Fibroblast of skin of abdomen (primary cell): Measurements from ENCODE around the gene C2orf78.
A peak's percentile ranks its signal among the peaks of the same experiment; 100 is the strongest.
"Not testable (repeated sequence)": the region's sequence is repeated elsewhere in the genome, so short reads cannot be mapped to it uniquely, and the experiment has no call there.

ENCODE experiments used
- DNase-seq: peaks from one replicate; pipeline ENCODE4 v3.0.0-alpha.2; 2013

The C2orf78 gene

DNA sequence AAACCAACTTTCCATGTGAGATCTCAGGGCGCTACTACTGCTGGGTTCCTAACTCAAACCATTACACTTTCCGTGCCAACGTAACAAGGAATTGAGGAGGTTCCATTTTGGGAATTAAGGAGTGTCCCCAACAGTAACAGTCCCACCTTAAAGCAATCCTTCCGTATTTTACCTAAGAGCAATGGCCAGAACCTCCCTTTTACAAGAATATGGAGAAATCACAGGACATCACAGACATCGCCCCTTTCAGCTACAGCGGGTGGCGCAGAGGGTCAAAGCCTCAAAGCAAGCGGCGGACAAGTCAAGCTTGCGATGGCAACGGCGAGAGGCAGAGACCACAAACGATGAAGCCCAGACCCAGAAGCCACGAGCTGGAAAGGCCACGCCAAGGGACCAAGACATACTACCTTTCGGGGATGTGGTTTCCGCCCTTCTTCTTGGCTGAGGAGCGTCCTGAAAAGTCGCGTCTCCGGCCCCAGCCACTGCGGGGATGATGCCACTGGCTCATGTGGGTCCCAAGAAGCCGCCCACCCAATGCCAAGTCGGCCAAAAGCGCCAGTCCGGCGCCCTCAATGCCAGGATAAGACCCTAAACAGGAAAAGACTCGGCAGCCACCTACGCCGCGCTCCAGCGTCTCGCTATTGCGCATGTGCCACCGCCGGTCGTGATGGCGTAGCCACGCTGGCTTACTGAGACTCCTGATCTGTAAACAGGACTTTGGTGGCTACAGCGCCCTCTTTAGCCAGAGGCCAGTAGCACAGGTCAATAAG, 4.3 kb upstream of the C2orf78 start, which contains the start of gene DUSP11:
TSS of gene DUSP11 (minus strand) at position 637 of the 770 bp plus-strand sequence. CDS start at position 508, 129 bp downstream.
- DNase-seq: peak; percentile 92

DNA sequence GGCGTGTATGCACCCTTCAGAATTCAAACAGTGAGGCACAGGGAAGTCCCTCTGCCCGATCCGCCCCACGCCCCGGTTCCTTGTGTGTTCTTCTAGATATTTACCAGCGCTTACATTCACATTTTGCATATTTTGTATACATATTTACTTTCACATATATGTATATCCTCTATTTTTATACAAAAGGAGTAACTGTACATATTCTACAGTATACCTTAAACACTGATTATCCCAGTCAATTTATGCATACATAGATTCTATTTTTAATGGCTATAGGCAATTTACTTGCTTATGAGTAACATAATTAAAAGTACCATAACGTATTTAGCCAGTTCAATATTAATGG, 3.8 kb upstream of the C2orf78 start:
- DNase-seq: no peak

DNA sequence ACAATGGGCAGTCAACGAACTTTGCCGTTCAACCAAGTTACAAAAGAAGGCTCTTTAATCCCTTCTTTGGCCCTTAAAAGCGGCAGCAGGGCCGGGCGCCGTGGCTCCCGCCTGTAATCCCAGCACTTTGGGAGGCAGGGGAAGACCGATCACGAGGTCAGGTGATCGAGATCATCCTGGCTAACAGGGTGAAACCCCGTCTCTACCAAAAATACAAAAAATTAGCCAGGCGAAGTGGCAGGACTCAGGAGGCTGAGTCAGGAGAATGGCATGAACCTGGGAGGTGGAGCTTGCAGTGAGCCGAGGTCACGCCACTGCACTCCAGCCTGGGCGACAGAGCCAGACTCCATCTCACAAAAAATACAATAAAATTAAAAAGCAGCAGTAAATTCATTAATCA, 581 bp upstream of the C2orf78 start:
- not testable (repeated sequence) for DNase-seq

DNA sequence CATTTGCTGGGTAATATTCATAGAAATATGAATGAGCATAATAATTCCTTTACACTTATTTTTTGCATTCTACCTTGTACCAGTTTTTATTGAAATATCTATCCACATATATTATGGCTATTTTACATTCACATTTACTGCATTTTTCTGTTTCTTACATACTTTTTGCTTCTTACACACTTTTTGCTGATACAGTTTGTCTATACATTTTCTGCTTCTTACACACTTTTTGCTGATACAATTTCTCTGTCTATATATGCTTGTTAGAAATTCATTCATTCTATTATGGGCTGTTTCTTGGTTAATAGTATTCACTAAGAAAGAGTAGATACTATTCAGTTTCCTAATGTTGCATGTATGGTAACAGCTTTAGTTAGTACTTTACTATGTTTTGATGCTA, 27.9 kb downstream of the C2orf78 start:
- no peak for DNase-seq

DNA sequence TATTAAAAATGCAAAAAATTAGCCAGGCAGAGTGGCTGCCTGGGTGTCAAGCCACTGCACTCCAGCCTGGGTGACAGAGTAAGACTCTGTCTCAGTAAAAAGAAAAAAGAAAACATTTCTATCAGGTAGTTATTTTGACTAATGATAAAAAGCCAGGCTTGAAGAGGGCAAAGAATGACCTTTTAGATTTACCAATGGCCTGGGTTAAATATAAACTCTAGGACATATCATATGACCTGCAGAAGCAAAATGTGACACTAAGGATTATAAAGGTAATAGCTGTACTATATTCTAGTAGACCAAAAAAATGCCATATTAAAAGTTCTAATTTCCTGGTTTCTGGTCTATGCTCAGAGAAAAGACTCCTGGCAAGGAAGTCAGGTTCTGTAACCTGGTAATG, 28.7 kb downstream of the C2orf78 start:
- DNase-seq: no peak

DNA sequence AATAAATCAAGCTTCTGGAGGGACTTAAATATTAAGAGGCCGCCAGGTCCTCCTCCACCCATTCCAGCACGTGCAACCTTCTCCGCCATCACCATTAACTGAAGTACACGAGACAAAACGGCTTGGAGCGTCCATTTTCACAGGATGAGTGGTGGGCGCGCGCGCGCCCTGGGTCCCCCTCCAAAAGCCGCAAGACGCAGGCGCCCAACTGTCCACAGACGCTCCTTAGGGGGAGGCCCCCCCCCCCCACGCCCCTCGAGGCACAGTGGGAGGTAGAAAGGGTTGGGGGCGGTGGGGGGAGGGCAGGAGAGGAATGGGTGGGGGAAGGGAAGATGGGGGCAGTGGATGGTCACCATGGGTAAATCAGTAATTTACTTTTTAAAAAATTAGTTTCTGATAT, 34.3 kb downstream of the C2orf78 start:
- no peak for DNase-seq

DNA sequence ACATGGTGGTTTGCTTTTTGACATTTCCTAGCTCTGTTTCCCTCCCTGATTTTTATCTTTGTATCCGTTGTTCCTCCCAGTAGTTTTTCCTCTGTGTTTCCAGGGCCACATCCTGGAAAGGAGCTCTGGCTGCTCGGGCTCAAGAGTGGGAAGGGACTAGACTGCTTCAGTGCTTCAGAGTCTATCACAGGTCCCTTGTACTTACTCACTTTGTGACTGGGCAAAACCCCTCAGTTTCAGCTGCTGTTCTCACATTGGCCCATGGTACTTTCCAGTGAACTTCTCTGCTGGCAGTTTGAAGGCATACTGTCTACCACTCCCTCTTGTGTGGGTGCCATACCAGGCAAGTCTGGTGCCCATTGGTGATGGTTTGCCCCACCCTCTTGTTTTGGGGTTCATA, 37.2 kb downstream of the C2orf78 start:
- DNase-seq: no peak

DNA sequence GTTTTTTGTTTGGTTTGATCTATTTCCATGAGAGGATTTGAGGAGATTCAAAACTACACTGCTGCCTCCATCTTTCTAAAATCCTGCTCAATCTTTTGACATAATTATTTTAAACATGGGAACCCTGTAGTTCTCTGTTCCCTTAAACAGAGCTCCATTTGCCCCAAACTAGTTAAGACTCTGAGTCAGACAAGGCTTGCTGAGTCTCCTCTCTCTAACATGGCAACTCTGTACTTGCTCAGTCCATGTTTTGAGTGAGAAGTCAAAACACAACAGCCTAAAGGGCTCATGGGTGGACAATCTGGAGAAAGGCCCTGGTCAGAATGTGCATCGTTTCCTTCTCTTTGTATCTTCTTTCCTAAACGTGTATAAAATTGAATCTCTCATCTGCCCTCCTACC, 37.7 kb downstream of the C2orf78 start:
- no peak for DNase-seq

DNA sequence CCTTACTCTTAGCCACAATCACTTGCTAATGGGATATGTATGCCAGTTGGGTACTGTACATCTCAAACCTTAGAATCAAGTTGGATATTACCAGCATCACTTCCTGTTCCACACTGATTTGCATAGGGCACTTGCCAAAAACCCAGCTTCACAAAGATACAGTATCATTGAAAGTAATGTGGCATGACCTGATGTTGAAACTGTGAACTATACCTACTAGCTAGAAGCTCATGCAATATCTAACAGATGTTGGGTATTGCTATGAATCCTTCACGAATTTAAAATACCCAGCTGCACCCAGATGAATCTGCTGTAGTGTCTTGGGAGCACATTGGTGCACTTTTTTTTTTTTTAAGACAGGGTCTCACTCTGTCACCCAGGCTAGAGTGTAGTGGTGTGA, 38.3 kb downstream of the C2orf78 start:
- DNase-seq: no peak

DNA sequence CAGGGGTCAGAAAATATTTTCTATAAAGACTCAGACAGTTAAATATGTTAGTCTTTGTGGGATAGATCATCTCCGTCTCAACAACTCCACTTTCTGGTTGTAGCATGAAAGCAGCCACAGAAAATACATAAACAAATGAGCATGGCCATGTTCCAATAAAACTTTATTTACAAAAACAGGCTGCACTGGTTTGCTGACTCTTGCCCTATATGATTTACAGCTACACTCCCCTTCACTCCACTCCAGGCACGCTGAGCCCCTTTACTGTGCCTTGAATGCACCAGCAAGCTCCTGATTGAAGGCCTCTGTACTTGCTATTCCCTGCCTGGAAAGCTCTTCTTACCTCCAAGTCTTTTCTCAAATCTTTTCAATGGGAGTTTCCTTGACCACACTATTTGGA, 39.0 kb downstream of the C2orf78 start:
- DNase-seq: no peak

DNA sequence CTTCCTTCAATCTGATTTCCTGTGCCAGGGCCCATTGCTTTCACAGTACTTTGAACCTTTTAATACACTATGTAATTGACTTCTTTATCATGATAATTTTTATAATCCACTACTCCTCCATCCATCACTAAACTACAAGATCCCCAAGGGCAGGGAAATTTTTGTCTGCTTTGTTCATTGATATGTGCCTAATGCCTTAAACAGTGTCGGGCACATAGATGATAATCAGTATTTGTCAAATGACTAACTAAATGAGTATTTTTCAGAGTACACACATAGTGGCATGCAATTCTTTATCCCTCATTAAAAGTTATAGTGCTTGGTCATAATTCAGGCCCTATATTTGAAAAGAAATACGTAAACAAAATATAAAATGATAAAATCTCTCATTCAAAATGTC, 39.4 kb downstream of the C2orf78 start:
- no peak for DNase-seq

DNA sequence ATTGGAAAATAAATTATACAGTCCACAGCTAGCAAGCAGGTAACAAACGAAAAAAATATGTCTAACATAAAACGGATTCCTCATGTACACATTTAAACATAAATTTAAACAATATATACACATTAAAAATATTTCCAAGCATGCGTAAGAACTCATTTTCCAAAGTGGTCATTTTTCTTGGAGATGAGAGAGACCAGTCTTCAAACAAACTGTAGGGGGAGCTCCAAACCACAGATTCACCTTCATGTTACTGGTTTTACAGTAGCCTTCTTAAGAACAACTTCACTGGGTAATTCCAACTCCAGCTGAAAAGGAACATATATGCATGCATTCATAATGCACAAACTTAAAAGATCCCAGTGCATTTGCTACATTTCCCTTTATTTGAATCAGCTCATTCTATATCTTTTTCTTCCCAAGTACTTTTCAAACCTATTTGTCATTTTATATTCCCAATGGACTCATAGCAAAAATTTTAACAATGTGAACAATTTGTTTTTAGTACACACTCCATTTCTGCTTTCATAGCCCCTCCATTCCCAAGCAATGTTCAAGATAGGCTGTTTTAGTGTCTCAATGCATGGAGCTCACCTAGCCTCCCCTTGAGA, 40.0 kb downstream of the C2orf78 start:
- DNase-seq: peak; percentile 76

DNA sequence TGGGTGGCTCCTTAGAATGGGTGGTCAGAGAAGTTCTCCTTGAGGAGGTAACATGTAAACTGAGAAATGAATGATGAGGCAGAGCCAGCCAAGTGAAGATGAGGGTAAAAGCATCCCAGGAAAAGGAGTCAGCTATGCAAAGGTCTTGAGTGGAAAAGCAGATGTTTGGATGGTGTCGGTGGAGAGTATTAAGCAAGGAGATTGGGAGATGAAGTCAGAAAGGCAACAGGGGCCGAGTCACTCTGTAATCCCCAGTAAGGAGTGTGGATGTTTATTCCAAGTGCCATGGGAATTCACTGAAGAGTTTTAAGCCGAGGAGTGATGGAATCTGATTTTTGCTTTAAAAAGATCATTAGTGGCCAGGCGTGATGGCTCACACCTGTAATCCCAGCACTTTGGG, 41.4 kb downstream of the C2orf78 start:
- no peak for DNase-seq

DNA sequence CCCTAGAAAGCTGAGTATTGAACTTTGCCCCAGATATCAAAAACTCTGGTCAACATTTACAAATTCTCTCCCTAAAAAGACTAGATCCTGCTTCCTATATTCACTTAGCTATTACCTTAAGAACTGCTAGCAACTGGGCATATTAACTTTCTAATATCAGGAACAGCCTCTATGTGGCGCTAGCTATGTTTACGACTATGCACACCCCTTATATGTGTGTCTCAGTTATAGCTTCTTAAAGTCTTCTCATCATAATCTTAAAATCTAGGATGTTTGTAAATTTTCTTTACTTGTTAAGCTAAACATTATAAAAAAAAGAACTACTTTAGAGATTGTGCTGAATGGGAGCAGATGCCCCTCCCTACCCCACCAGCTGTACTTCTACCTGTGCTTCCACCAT, 43.0 kb downstream of the C2orf78 start:
- DNase-seq: peak; percentile 43

DNA sequence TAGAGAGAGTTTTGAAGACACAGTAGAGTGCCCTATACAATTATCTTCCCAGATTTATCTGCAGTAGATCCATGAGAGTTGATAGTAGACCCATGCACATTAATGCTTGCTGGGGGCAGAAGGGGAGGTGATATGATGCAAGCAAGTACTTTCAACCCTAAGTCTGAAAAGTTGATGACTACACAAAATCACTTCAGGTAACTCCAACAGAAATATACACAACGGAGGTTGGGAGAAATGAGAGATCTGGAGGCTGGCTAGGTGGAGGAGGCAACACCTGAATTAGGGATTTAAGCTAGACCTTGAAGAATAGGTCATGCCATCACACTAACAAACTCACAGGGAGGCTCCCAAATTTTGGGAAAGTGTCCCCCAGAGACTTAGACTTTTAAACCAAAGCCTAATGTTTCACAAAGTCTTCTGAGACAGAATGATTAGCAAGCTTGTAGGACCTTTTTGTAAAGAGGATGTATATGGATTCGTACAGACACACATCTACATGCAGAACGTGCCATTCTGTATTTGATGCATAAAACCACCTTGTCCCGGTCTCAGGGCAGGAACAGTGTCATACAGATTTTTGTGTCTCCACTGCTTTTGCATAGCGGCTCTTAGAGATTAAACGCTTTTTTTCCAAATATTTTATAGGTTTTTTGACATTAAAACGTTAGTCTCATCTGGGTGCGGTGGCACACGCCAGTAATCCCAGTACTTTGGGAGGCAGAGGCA, 43.8 kb downstream of the C2orf78 start:
- DNase-seq: no peak

DNA sequence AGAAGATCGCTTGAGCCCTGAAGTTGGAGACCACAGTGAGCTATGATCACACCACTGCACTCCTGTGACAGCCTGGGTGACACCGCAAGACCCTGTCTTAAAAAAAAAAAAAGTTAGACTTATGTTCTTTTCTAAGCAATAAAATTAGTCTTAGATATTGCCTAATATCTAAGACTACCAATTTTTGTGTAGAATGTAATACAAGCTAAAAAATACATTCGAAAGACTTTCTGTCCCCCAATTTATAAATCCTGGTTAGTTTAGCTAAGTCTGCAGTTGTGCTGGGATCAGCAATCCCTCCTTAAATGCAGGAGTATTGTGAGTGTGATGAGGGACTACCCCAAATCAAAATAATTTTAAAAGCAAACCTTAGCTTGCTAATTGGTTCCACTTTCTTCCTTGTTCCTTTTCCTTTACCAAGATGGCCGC, 44.4 kb downstream of the C2orf78 start:
- no peak for DNase-seq

DNA sequence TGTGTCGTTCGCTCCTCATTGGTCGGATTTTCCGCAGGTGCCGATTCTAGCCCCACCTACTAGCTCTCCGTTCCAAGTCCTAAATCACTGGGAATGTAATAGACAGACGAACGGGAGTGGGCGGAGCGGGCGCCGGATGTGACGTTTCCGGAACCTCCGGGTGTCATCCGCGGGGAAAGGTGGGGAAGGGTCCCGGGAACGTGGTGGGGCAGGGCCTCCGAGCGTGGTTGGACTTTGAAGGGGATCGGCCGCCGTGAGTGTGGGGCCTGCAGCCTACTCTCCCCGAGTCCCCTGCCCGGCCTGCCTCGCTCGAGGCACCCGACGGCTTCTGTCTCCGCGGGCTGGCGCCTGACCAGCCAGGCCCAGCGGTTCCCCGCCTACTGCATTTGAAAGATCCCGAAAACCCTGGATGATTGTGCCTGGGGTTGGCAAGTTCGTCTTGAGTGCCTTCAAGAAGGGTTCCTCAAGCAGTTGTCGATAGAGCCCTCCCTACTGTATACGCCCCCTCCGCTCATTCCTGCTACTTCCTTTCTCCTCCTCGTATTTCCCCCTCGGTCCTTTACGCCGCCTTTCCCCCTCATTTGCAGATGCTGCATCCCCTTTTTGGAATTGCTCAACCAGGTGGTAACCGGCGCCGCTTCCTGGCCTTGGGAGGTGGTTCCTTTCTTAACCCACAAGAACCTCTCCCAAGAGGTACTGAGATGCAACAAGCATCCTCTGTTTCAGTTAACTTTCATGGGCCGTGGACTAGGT, 45.0 kb downstream of the C2orf78 start, which contains the start of gene STAMBP:
TSS of gene STAMBP (plus strand) at position 144 of the 753 bp plus-strand sequence. CDS start 1,896 bp downstream, outside the sequence.
- DNase-seq: peak; percentile 95

DNA sequence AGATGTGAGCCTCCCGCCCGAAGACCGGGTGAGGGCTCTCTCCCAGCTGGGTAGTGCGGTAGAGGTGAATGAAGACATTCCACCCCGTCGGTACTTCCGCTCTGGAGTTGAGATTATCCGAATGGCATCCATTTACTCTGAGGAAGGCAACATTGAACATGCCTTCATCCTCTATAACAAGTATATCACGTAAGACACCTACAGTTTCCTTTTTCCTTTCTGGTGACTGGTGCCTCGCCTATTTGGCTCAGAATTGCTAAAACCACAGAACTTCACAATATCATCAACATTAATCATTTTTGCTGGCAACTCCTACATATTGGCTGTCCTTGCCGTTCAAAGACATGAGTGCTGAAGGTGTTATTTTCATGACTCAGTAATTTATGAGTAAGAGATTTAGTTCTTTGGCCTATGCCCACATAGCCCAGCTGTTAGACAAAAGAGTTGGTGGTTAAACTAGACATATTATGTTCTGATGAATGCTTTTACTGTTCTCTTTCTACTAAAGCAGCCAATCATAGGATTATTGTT, 47.0 kb downstream of the C2orf78 start:
- DNase-seq: peak; percentile 93

DNA sequence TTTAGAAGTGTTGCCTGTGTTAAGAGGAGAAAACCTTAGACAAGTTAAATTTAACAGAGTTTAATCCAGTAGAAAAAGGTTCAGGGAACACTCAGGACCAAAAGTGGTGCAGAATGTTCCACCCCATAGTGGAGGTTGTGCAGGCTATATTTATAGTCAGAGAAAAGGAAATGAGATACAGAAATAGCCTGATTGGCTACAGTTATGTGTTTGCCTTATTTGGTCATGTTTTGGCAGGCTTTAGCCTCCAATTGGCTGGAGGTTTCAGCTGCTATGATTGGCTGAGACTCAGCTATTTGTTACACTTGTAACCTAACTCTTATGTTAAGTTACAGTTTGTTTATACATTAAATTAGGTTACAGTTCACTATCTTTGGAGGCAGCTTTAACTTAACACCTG, 48.9 kb downstream of the C2orf78 start:
- DNase-seq: no peak

DNA sequence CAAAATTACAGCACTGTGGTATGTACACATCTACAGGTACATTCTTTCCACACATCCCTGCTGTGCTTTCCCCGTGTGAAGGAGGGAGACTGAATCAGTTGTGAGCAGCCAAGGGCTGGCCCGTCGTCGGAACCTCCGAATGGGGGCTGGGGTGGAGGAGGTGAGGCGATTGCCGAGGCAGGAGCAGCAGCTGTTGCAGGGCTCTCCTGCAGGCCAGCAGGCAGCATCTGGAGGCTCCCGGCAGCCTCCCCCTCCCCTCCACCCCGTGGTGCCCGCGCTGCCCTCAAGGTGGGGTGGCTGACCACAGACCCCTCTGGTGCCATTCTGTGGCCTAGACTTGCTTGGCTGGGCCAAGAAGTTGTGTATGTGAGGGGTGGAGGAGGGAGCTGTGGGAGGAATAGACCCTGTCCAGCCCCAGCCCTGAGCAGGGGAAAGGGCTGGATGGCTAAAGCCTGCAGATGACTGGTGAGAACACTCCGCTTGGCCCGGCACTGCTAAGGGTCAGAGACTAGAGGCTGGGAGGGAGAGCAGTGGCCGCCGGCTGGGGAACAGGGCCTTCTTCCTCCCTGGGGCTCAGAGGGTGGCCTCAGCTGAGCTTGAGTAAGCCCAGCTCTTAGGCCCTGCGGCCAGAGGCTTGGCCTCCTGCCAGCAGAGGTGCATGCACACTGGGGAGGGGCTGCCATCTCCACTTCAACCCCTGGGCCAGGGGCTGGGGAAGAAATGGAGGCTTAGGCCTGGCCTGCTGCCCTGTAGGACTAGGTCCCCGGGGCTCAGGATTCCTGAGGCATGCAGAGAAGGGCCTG, 52.4 kb downstream of the C2orf78 start:
- no peak for DNase-seq

DNA sequence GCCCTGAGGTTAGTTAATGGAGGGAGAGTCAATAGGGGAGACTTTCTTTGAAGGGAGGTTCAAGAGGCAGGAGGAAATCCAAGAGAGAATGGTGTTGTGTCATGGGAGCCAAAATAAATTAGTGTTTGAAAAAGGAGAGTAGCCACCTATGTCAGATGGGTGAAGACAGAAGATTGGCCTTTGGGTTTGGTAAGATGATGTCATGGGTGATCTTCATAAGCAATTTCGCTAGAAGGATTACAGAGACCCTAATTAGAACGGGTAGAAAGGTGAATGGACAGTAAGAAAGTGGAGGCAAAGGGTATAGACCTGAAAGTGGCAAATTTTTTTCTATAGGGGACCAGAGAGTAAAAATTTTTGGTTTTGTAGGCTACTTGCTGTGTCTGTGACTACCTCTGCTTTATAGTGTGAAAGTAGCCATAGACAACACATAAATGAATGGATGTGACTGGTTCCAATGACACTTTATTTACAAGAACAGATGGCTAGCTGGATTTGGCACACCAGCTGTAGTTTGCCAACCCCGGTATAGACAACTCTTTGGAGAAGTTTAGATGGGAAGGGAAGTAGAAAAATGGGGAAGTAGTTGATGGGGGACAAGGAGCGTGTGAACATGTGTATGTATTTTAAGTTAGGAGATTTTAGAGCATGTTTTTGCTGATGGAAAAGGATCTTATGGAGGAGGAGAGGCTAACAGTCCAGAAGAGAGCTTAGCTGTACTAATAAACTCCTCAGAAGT, 54.0 kb downstream of the C2orf78 start:
- no peak for DNase-seq
